Progenitor cell of endocrine pancreas (in vitro differentiated cells): ENCODE results near the gene RAD9B. TPM values are rescaled to one million over a fixed set of nuclear protein-coding genes. Genes with fewer than 3 reads are reported as not detected.

ENCODE experiments used
- DNase-seq: peaks from one replicate; pipeline ENCODE4 v3.0.0; 2021; ENCODE audit warnings: low spot score; ENCODE audit not compliant: unreplicated experiment
- H3K27ac Mint-ChIP-seq: 2 replicates; pipeline ENCODE4 v1.8.0; 2021; ENCODE audit warnings: mild to moderate bottlenecking, moderate library complexity, mixed read lengths
- H3K27me3 Mint-ChIP-seq: 2 replicates; pipeline ENCODE4 v1.8.0; 2021; ENCODE audit warnings: mixed read lengths
- H3K36me3 Mint-ChIP-seq: 2 replicates; pipeline ENCODE4 v1.8.0; 2022; ENCODE audit warnings: mixed read lengths; ENCODE audit not compliant: insufficient read depth
- H3K4me1 Mint-ChIP-seq: 2 replicates; pipeline ENCODE4 v1.8.0; 2021; ENCODE audit warnings: low read depth, mixed read lengths
- H3K4me3 Mint-ChIP-seq: 2 replicates; pipeline ENCODE4 v1.8.0; 2021; ENCODE audit warnings: low read depth, mild to moderate bottlenecking, moderate library complexity, mixed read lengths
- H3K9me3 Mint-ChIP-seq: 2 replicates; pipeline ENCODE4 v1.8.0; 2021; ENCODE audit warnings: low read depth, mixed read lengths
- CTCF ChIP-seq: fragments of 200-600 bp; sonication (generic); IDR thresholded peaks from one replicate; pipeline ENCODE4 v1.5.0; 2021; ENCODE audit warnings: antibody characterized with exemption, mild to moderate bottlenecking; ENCODE audit not compliant: unreplicated experiment
- total RNA-seq: library from RNA; stranded (reverse); gene quantifications from 2 replicates; pipeline ENCODE4 v1.2.1, GENCODE V29; 2021

RAD9B gene
- total RNA-seq, 1 donor from 2014 or later, result 0.24 TPM

DNA sequence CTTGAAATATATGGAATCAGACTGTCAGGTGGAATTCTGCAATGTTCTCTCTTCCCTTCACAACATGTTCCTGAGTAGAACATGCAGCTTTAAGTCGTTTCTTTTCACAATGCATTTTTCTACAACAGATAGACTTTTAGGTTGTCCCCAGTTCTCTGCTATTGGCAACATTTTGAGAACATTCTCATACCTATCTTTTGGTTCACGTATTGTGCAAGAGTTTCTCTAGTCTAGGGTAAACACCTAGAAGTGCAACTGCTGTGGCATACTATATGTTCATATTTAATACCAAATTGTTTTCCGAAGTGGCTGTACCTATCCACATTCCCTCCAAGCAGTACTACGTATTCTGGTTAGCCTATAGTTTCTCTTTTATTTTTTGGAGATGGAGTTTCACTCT, 48.9 kb downstream of the RAD9B start:
- Mint-ChIP-seq H3K27ac (no peak overlapping the region), H3K9me3 (no peaks in the 10 kb centered on the region), H3K4me3 (no peak overlapping the region), H3K4me1 (peaks cover 8% of the 10 kb centered on the region), H3K27me3 (no peaks in the 10 kb centered on the region), H3K36me3 (peaks cover 11% of the 10 kb centered on the region)
- no peak for DNase-seq
- TF ChIP-seq CTCF, result no peak

Other genes with a start within 250 kb of the RAD9B start
- gene ATP2A2, start 221.1 kb upstream of the RAD9B start, total RNA-seq, result 167 and 175 TPM in 2 replicates
- gene ANAPC7, start 98.6 kb upstream of the RAD9B start, total RNA-seq, result 86.2 and 91.8 TPM in 2 replicates
- gene ARPC3, start 52.0 kb upstream of the RAD9B start, total RNA-seq, result 181 and 184 TPM in 2 replicates
- 18.7 and 19.8 TPM in 2 replicates for gene GPN3, start 34.1 kb upstream of the RAD9B start, total RNA-seq
- 5.3 and 6.8 TPM in 2 replicates for gene FAM216A, start 33.5 kb upstream of the RAD9B start, total RNA-seq
- gene VPS29, start 220 bp upstream of the RAD9B start, total RNA-seq, result 101 and 102 TPM in 2 replicates
- gene PPTC7, start 81.0 kb downstream of the RAD9B start, total RNA-seq, result 13.7 and 15.1 TPM in 2 replicates
- gene TCTN1, start 111.8 kb downstream of the RAD9B start, total RNA-seq, result 72.6 and 84.0 TPM in 2 replicates
- 4.2 and 5.0 TPM in 2 replicates for gene HVCN1, start 186.8 kb downstream of the RAD9B start, total RNA-seq
- 164 TPM in 2 replicates for gene PPP1CC, start 240.6 kb downstream of the RAD9B start, total RNA-seq